Astrocyte of the cerebellum (primary cell): ENCODE data around the gene MAN2B2.

Experiments used
- DNase-seq: peaks from one replicate; pipeline ENCODE4 v3.0.0-alpha.2; 2011; ENCODE audit warnings: low read depth
- H3K4me3 ChIP-seq: 2 replicates; pipeline ENCODE4 v1.5.1; 2011; ENCODE audit warnings: mild to moderate bottlenecking, low read depth, low read length, moderate library complexity
- CTCF ChIP-seq: IDR thresholded peaks from 2 replicates; pipeline ENCODE4 v1.5.1; 2012; ENCODE audit warnings: low read length, low read depth, moderate library complexity, mild to moderate bottlenecking; ENCODE audit errors: missing control alignments
- in situ Hi-C: cut with HindIII; loops from 2 replicates; pipeline ENCODE4 v1.10.0; 2017; ENCODE audit warnings: low sequenced_read_pairs

The MAN2B2 gene

GRCh38 chr4:6598641-6599040 is 23.7 kb downstream of the MAN2B2 start:
- DNase-seq = no peak
- no peak for TF ChIP-seq CTCF
- no peak overlapping the region for H3K4me3 ChIP-seq
- in situ Hi-C loops = loop anchor here (10.0 kb wide), 1 partner anchor 66 kb away; no protein-coding TSS in a partner anchor

- DNase-seq = no peak
- in situ Hi-C loops = loop anchor here (5.0 kb wide), 1 partner anchor 41 kb away; the partner anchor contains the start of gene MRFAP1
- no peak for TF ChIP-seq CTCF
- H3K4me3 ChIP-seq = no peak overlapping the region
Observed at GRCh38 chr4:6601661-6602250, 26.8 kb downstream of the MAN2B2 start.

GRCh38 chr4:6602289-6602688 is 27.3 kb downstream of the MAN2B2 start:
- no peak for TF ChIP-seq CTCF
- in situ Hi-C loops = loop anchor here (5.0 kb wide), 1 partner anchor 40 kb away; the partner anchor contains the start of gene MRFAP1

GRCh38 chr4:6603128-6603527 is 28.1 kb downstream of the MAN2B2 start:
- no peak for TF ChIP-seq CTCF
- in situ Hi-C loops = loop anchor here (5.0 kb wide), 1 partner anchor 39 kb away; the partner anchor contains the start of gene MRFAP1
- no peak for DNase-seq
- H3K4me3 ChIP-seq = no peak overlapping the region

More at GRCh38 chr4:6602289-6602688, 27.3 kb downstream of the MAN2B2 start:
- no peak overlapping the region for H3K4me3 ChIP-seq
- no peak for DNase-seq

GRCh38 chr4:6605114-6605513 is 30.1 kb downstream of the MAN2B2 start:
- DNase-seq = no peak
- no peak for TF ChIP-seq CTCF

GRCh38 chr4:6605605-6606004 is 30.6 kb downstream of the MAN2B2 start:
- no peak for DNase-seq
- no peak overlapping the region for H3K4me3 ChIP-seq
- in situ Hi-C loops = no loop called here
- TF ChIP-seq CTCF = no peak

More at GRCh38 chr4:6605114-6605513, 30.1 kb downstream of the MAN2B2 start:
- no peak overlapping the region for H3K4me3 ChIP-seq
- in situ Hi-C loops = no loop called here
